Mesenchymal stem cell (in vitro differentiated cells and primary cell): ENCODE measurements around the gene TXNDC11.

Experiments used
- DNase-seq: peaks from one replicate; pipeline ENCODE4 v3.0.0-alpha.2; 2013
- H2AFZ ChIP-seq: one replicate; pipeline ENCODE4 v1.6.1; 2013; ENCODE audit warnings: low read depth, mild to moderate bottlenecking, control low read depth, inconsistent platforms, low read length, moderate library complexity
- H2AK5ac ChIP-seq: 2 replicates; pipeline ENCODE4 v1.6.1; 2013; ENCODE audit warnings: low read length, moderate library complexity, mild to moderate bottlenecking, inconsistent platforms; ENCODE audit not compliant: severe bottlenecking
- H2BK120ac ChIP-seq: one replicate; pipeline ENCODE4 v1.6.1; 2013; ENCODE audit warnings: low read depth, mild to moderate bottlenecking, inconsistent platforms, low read length, moderate library complexity
- H2BK12ac ChIP-seq, 2 experiments: one replicate each; pipeline ENCODE4 v1.6.1; 2013; ENCODE audit warnings: inconsistent platforms in 2 of 2, low read length in 2 of 2, mild to moderate bottlenecking in 2 of 2, moderate library complexity in 2 of 2, control low read depth in 1 of 2
- H2BK15ac ChIP-seq: one replicate; pipeline ENCODE4 v1.6.1; 2013; ENCODE audit warnings: mild to moderate bottlenecking, low read depth, inconsistent platforms; ENCODE audit not compliant: poor library complexity, severe bottlenecking
- H2BK5ac ChIP-seq: 2 replicates; pipeline ENCODE4 v1.6.1; 2013; ENCODE audit warnings: low read depth, mild to moderate bottlenecking, low read length, control low read depth, inconsistent platforms; ENCODE audit not compliant: poor library complexity, severe bottlenecking
- H3K14ac ChIP-seq, 2 experiments: one replicate each; pipeline ENCODE4 v1.6.1; 2013; ENCODE audit warnings: inconsistent platforms in 2 of 2, low read length in 2 of 2, control low read depth in 1 of 2, mild to moderate bottlenecking in 1 of 2, moderate library complexity in 1 of 2
- H3K18ac ChIP-seq, 2 experiments: one replicate each; pipeline ENCODE4 v1.6.1; 2013; ENCODE audit warnings: inconsistent platforms in 2 of 2, low read length in 2 of 2, control low read depth in 1 of 2, low read depth in 1 of 2, mild to moderate bottlenecking in 1 of 2
- H3K23ac ChIP-seq, 2 experiments: one replicate each; pipeline ENCODE4 v1.6.1; 2013; ENCODE audit warnings: inconsistent platforms in 2 of 2, low read length in 2 of 2, mild to moderate bottlenecking in 2 of 2, moderate library complexity in 2 of 2, control low read depth in 1 of 2
- H3K27ac ChIP-seq: 2 replicates; pipeline ENCODE4 v1.5.1; 2013; ENCODE audit warnings: mild to moderate bottlenecking, moderate library complexity, low read length, control low read depth, inconsistent platforms; ENCODE audit not compliant: poor library complexity, severe bottlenecking
- H3K27me3 ChIP-seq, 2 experiments: 2 replicates each; pipeline versions ENCODE4 v1.6.1 to v1.7.0; 2013; ENCODE audit warnings: low read length in 2 of 2, mild to moderate bottlenecking in 2 of 2, moderate library complexity in 2 of 2, control low read depth in 1 of 2, inconsistent platforms in 1 of 2; ENCODE audit not compliant: control insufficient read depth in 1 of 2, insufficient read depth in 1 of 2
- H3K36me3 ChIP-seq, 2 experiments: 2 replicates each; pipeline versions ENCODE4 v1.6.1 to v1.7.0; 2013; ENCODE audit warnings: low read length in 2 of 2, control low read depth in 1 of 2, inconsistent platforms in 1 of 2, low read depth in 1 of 2, mild to moderate bottlenecking in 1 of 2; ENCODE audit not compliant: insufficient read depth in 2 of 2, control insufficient read depth in 1 of 2
- H3K4ac ChIP-seq, 2 experiments: one replicate each; pipeline ENCODE4 v1.6.1; 2013; ENCODE audit warnings: inconsistent platforms in 2 of 2, low read length in 2 of 2, mild to moderate bottlenecking in 2 of 2, moderate library complexity in 2 of 2, control low read depth in 1 of 2, low read depth in 1 of 2
- H3K4me1 ChIP-seq: 2 replicates; pipeline ENCODE4 v1.6.1; 2013; ENCODE audit warnings: low read depth, low read length, control low read depth; ENCODE audit not compliant: control insufficient read depth, insufficient read depth
- H3K4me2 ChIP-seq: 2 replicates; pipeline ENCODE4 v1.6.1; 2013; ENCODE audit warnings: low read length, mild to moderate bottlenecking, inconsistent platforms; ENCODE audit not compliant: poor library complexity, severe bottlenecking
- H3K4me3 ChIP-seq, 2 experiments: 2 replicates each; pipeline versions ENCODE4 v1.5.1 to v1.7.0; 2013; ENCODE audit warnings: low read length in 2 of 2, mild to moderate bottlenecking in 2 of 2, control low read depth in 1 of 2, low read depth in 1 of 2; ENCODE audit not compliant: insufficient read depth in 1 of 2
- H3K79me1 ChIP-seq: replicated peaks from 2 replicates; pipeline ENCODE4 v1.6.1; 2013; ENCODE audit warnings: mild to moderate bottlenecking, control low read depth, low read length, inconsistent platforms; ENCODE audit not compliant: poor library complexity, severe bottlenecking
- H3K9ac ChIP-seq: 2 replicates; pipeline ENCODE4 v1.7.0; 2013; ENCODE audit warnings: mild to moderate bottlenecking, low read length, moderate library complexity
- H3K9me3 ChIP-seq: 2 replicates; pipeline ENCODE4 v1.7.0; 2013; ENCODE audit warnings: mild to moderate bottlenecking, low read length; ENCODE audit not compliant: control insufficient read depth
- H4K8ac ChIP-seq: one replicate; pipeline ENCODE4 v1.6.1; 2013; ENCODE audit warnings: inconsistent platforms, mild to moderate bottlenecking, low read length, moderate library complexity
- H4K91ac ChIP-seq: one replicate; pipeline ENCODE4 v1.6.1; 2013; ENCODE audit warnings: mild to moderate bottlenecking, low read length, inconsistent platforms
- WGBS: methylation state at CpG from one replicate; pipeline ENCODE4 v1.1.7; 2013; ENCODE audit warnings: mixed read lengths; 5-methylcytosine and 5-hydroxymethylcytosine counted together

TXNDC11 gene

GRCh38 chr16:11666103-11667055 lies 76.3 kb downstream of the TXNDC11 start:
- Histone ChIP-seq H2BK12ac (no peak overlapping the region), H3K27ac (no peak overlapping the region), H3K4ac (no peak overlapping the region), H2BK120ac (no peak overlapping the region), H3K4me2 (no peak overlapping the region), H3K23ac (no peak overlapping the region), H3K9ac (no peak overlapping the region), H3K27me3 (no peaks in the 10 kb centered on the region), H3K79me1 (peaks cover 24% of the 10 kb centered on the region), H3K9me3 (no peaks in the 10 kb centered on the region), H2AK5ac (no peak overlapping the region), H3K4me3 (no peak overlapping the region), H2BK5ac (no peak overlapping the region), H2BK15ac (peak overlapping the region; percentile 9), H3K36me3 (peaks cover 0 to 2% of the 10 kb centered on the region in 2 experiments), H4K8ac (no peak overlapping the region), H3K4me1 (peaks cover 19% of the 10 kb centered on the region), H2AFZ (no peak overlapping the region), H3K14ac (no peak overlapping the region), H3K18ac (no peak overlapping the region), H4K91ac (no peak overlapping the region)
- 88% methylated on average over 11 of the region's 14 CpGs for WGBS
- no peak for DNase-seq

GRCh38 chr16:11665071-11665491 lies 77.6 kb downstream of the TXNDC11 start:
- DNase-seq, result no peak
- Histone ChIP-seq H3K27me3 (no peaks in the 10 kb centered on the region), H4K8ac (peak overlapping the region; percentile 5), H2BK15ac (no peak overlapping the region), H3K36me3 (no peaks in the 10 kb centered on the region), H3K18ac (no peak overlapping the region), H3K4me3 (no peak overlapping the region), H3K79me1 (peaks cover 13% of the 10 kb centered on the region), H3K4me1 (peaks cover 16% of the 10 kb centered on the region), H2AK5ac (no peak overlapping the region), H4K91ac (no peak overlapping the region), H2BK12ac (no peak overlapping the region), H3K4ac (no peak overlapping the region), H3K9ac (no peak overlapping the region), H3K27ac (no peak overlapping the region), H3K9me3 (no peaks in the 10 kb centered on the region), H2AFZ (no peak overlapping the region), H2BK120ac (no peak overlapping the region), H2BK5ac (no peak overlapping the region), H3K23ac (no peak overlapping the region), H3K14ac (no peak overlapping the region), H3K4me2 (no peak overlapping the region)
- WGBS, result 35% methylated on average over 11 of the region's 11 CpGs

- H2BK5ac ChIP-seq, result no peak overlapping the region
- no peak overlapping the region for H3K4me3 ChIP-seq
Observed at GRCh38 chr16:11662582-11662981, 80.1 kb downstream of the TXNDC11 start.

GRCh38 chr16:11660565-11660964 lies 82.1 kb downstream of the TXNDC11 start:
- Histone ChIP-seq H4K8ac (no peak overlapping the region), H3K23ac (no peak overlapping the region), H2BK120ac (no peak overlapping the region), H2BK12ac (no peak overlapping the region), H3K9ac (no peak overlapping the region), H2BK15ac (no peak overlapping the region), H3K18ac (no peak overlapping the region), H3K9me3 (no peaks in the 10 kb centered on the region), H3K4me3 (no peak overlapping the region), H3K36me3 (no peaks in the 10 kb centered on the region), H3K27ac (no peak overlapping the region), H3K14ac (no peak overlapping the region), H4K91ac (no peak overlapping the region), H3K27me3 (peaks cover 0 to 4% of the 10 kb centered on the region in 2 experiments), H2AK5ac (no peak overlapping the region), H3K4ac (no peak overlapping the region), H3K4me2 (no peak overlapping the region), H2BK5ac (no peak overlapping the region), H2AFZ (no peak overlapping the region), H3K4me1 (peaks cover 6% of the 10 kb centered on the region), H3K79me1 (no peaks in the 10 kb centered on the region)
- 86% methylated on average over 11 of the region's 12 CpGs for WGBS
- no peak for DNase-seq

More at GRCh38 chr16:11662582-11662981, 80.1 kb downstream of the TXNDC11 start:
- no peak overlapping the region for H3K18ac ChIP-seq
- H3K9me3 ChIP-seq, result no peaks in the 10 kb centered on the region
- no peak overlapping the region for H3K4me2 ChIP-seq
- no peak overlapping the region for H3K9ac ChIP-seq
- no peaks in the 10 kb centered on the region for H3K79me1 ChIP-seq
- H3K36me3 ChIP-seq, result no peaks in the 10 kb centered on the region
- peaks cover 0 to 1% of the 10 kb centered on the region in 2 experiments for H3K27me3 ChIP-seq
- H2AFZ ChIP-seq, result no peak overlapping the region
- H3K23ac ChIP-seq, result no peak overlapping the region
- H4K91ac ChIP-seq, result no peak overlapping the region
- 87% methylated on average over 5 of the region's 5 CpGs for WGBS
- H2BK120ac ChIP-seq, result no peak overlapping the region
- H3K14ac ChIP-seq, result no peak overlapping the region
- no peak overlapping the region for H2BK15ac ChIP-seq
- H4K8ac ChIP-seq, result no peak overlapping the region
- H3K27ac ChIP-seq, result no peak overlapping the region
- H3K4ac ChIP-seq, result no peak overlapping the region
- no peak for DNase-seq
- no peak overlapping the region for H2BK12ac ChIP-seq
- H3K4me1 ChIP-seq, result peaks cover 6% of the 10 kb centered on the region
- H2AK5ac ChIP-seq, result no peak overlapping the region
